GM15510 (cell line): ENCODE data around the gene C10orf105.

ENCODE experiments used
- POLR2A ChIP-seq: IDR thresholded peaks from 3 replicates; pipeline ENCODE4 v1.6.1; 2011; ENCODE audit warnings: borderline replicate concordance; ENCODE audit not compliant: insufficient read length; ENCODE audit errors: extremely low read depth

The C10orf105 gene

GRCh38 chr10:71691405-71691804 is 28.2 kb downstream of the C10orf105 start:
- no peak for TF ChIP-seq POLR2A

DNA sequence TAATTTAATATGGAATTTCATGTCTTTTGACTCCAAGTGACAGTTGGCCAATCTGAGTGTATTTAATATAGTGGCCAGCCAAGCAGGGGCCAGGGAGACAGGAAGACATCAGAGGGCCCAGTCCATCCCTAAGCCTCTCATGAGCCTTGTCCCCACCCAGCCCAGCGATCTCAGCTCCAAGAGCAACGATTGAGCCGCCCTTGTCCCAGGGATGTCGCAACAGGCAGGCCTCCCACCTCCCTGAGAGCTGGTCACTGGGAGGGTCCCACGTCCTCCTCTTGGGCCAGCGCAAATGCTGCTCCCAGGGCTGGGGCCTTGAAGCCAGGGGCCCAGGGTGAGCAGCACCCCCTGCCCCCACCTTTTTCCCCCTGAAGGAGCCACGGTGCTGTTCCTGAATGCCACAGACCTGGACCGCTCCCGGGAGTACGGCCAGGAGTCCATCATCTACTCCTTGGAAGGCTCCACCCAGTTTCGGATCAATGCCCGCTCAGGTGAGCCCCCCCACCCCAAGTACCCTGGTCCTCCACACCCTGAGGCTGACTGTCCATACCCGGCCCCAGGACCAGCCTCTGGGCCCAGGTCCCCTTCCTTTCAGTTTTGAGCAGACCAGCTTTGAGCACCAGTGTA is 29.4 kb downstream of the C10orf105 start:
- no peak for TF ChIP-seq POLR2A

DNA sequence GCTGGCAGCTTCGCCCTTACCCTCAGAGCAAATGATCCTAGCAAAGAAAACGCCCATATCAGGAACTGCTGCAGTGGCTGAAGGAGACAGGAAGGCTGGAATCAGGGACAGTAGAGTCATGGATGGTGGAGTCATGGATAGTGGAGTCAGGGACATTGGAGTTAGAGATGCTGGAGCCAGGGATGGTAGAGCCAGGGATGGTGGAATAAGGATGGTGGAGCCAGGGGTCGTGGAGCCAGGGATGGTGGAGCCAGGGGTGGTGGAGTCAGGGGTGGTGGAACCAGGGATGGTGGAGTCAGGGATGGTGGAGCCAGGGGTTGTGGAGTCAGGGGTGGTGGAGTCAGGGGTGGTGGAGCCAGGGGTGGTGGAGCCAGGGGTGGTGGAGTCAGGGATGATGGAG is 31.3 kb downstream of the C10orf105 start:
- TF ChIP-seq POLR2A = no peak

DNA sequence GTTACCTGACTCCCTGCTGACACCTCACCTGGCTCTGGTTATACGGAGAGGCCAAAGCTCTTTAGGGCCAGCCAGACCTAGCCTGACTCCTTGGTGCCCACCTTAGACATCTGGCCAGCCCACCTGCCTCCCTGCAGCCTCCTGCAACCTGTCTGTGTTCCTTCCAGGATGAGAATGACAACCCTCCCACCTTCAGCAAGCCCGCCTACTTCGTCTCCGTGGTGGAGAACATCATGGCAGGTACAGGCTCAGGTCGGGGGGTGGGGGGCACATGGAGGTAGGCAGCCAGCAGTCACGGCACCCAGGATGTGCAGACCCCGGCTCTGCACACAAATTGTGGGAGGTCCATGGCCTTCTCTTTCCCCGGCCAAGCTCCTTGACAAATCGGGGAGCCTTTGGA is 32.1 kb downstream of the C10orf105 start:
- no peak for TF ChIP-seq POLR2A

DNA sequence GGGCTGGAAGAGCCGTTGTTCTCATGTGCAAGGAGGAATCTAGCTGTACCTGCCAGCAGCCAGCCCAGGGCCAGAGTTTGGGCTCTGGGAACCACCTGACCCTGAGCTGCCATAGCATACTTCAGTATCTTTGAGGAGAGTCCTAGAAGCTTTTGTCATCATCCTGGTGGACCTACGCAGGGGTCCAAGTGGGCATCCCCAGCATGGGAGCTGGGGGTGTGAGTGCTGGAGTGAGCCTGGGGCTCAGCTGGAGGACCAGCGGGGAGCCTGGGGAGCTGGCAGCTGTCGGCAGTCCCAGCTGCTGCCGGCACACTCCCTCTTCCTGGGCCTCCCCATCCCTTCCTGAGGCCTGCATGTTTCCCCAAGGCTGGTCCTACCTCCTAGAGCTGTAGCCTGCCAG is 32.5 kb downstream of the C10orf105 start:
- TF ChIP-seq POLR2A = no peak

DNA sequence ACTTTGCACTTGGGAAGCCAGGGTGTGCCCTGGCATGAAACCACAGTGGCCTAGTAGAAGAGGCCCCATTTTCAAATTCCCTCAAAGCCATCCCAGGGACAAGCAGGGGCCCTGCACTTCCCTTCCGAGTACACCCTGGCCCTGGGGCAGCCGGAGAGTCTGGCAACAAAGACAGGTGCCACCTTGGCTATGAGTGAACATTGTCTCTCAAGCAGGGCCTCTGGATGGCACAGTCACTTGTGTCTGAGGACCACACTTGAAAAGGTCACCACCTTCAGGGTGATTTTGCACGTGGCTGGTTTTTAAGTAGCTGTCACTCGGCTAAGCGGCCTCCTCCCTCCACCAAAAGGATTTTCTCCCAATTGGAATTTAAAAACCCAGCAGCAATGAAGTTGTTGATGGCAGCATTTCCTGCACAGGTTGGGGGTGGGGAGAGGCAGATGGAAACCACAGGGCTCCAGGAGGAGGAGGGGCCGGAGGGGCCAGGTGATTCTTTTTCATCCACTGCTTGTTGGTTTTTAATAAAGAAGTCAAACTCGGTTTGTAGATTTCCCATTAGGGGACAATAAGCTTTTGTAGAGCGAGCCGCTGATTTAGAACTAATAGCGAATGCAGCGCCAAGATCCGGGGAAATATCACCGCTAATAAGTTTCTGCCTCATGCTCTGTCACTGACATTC is 33.9 kb downstream of the C10orf105 start:
- TF ChIP-seq POLR2A = no peak

DNA sequence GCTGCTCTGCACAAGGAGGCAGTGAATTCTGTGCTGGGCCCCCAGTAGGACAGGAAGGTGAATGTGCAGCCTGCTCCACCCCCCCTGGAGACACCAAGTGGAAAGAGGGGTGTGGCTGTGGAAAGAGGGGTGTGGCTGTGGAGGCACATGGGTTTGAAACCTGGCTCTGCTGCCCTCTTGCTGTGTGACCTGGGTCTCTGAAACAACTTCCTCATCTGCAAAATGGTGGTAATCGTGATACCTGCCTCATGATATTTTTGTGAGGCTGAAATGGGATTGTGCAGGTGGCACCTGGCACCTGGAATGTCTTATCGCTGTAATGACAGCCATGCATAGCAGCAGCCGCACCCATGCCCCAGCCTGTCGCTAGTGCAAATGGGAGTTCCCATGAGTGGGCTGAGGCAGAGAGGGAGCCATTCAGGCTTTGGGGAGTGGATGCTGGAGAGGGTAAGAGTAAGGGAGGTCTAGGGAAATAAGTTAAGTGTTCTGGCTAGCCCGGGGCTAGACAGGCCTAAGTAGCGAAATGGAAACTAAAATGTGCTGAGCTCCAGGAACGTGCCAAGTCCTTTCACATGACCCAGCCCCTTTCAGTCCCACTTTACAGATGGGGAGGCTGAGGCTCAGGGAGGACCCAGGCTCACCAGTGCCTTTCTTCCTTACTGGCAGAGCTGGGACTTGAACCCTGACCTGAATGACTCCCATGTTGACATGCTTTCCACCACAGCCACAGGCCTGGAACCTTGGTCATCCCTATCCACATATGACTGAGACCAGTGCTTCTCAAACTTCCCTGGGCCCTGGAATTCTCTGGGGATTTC is 35.0 kb downstream of the C10orf105 start:
- TF ChIP-seq POLR2A = no peak

- no peak for TF ChIP-seq POLR2A
Measured at GRCh38 chr10:71683301-71683700, 36.3 kb downstream of the C10orf105 start.

GRCh38 chr10:71681977-71682376 is 37.6 kb downstream of the C10orf105 start:
- TF ChIP-seq POLR2A = no peak

GRCh38 chr10:71679425-71679824 is 40.2 kb downstream of the C10orf105 start:
- no peak for TF ChIP-seq POLR2A

DNA sequence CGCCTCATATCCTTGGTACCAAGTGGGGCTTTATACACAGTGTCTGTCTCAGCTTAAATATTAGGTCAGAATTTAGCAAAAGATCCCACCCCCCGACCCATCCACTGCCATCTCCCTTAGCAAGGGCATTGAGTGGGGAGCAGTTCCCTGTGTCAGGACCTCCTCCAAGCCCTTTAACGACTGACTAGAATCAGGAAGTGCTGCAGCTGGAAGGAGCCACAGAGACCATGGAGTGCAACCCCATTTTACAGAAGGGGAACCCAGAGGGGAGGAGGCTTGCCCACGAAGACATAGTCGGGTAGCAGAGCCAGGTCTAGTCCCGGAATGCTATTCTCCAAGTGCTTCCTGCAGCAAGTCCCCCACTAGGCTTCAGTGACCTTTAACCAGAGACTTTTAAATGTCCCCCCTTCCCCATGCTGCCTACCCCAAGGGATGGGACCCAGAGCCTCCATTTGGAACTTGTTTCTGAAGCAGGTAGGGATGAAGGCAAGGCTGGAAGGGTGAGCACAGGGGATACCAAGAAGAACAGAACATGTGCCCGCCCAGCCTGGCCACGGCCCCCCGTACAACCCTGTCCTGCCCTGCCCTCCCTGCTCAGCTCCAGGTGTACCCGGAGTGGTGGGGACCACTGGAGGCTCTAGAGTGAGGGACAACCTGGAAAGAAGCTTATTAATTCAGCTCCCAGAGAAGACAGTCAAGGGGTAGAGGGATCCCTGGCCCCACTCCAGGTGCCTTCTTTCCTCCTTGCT is 41.3 kb downstream of the C10orf105 start:
- no peak for TF ChIP-seq POLR2A

DNA sequence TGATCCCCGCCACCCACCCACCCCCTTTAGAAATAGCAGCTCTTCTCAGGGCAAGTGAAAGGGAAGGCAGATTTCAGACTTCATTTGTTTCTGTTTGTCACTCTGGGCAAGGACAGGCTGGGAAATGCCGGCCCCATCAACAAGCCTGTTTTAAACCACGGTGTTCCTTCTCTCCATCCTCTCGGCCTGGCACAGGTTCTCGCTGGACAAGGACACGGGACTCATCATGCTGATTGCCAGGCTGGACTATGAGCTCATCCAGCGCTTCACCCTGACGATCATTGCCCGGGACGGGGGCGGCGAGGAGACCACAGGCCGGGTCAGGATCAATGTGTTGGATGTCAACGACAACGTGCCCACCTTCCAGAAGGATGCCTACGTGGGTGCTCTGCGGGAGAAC is 42.3 kb downstream of the C10orf105 start:
- no peak for TF ChIP-seq POLR2A

GRCh38 chr10:71675295-71675970 is 44.1 kb downstream of the C10orf105 start:
- no peak for TF ChIP-seq POLR2A
